GM12892 (cell line): ENCODE measurements around the gene PPP3CA.

Experiments used
- DNase-seq: peaks from one replicate; pipeline ENCODE4 v3.0.0; 2011; ENCODE audit not compliant: insufficient read length
- FAIRE-seq: peaks from 2 replicates; lab custom pipeline; 2011; peaks lifted over from hg19 to GRCh38; lab: Jason Lieb, UNC
- POLR2A ChIP-seq: IDR thresholded peaks from 2 replicates; pipeline ENCODE4 v1.6.1; 2011; ENCODE audit warnings: low read depth, low read length, control low read depth
- POLR2AphosphoS5 ChIP-seq: IDR thresholded peaks from 2 replicates; pipeline ENCODE4 v1.6.1; 2011; ENCODE audit warnings: low read depth, low read length, control low read depth
- TAF1 ChIP-seq: IDR thresholded peaks from 2 replicates; pipeline ENCODE4 v1.6.1; 2011; ENCODE audit warnings: low read depth, mild to moderate bottlenecking, control low read depth, low read length, borderline replicate concordance

The PPP3CA gene

DNA sequence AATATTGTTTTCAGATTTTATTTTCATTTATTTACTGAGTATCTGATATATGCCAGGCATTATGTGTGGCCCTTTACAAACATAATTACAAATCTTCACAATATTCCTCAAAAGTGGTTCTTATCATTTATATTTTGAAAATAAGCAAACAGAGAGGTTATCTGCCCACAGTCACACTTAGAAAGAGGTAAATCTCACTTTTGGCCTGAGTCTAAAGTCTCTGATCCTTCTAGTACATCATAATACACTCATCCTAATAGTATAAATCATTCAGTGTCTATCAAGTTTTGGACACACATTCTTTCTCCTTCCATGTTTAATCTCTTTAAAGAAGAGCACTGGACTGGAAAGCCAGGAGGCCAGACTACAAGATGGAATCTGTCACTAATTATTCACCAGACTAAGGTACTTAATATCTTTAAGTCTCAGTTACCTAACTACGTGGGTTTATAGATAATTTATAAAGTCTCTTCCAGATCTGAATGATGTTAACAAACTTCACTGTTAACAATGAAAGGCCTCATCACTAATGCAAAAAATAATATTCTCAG, 281.3 kb downstream of the PPP3CA start:
- no peak for FAIRE-seq
- no peak for DNase-seq
- TF ChIP-seq POLR2A (no peak), POLR2AphosphoS5 (no peak), TAF1 (no peak)

DNA sequence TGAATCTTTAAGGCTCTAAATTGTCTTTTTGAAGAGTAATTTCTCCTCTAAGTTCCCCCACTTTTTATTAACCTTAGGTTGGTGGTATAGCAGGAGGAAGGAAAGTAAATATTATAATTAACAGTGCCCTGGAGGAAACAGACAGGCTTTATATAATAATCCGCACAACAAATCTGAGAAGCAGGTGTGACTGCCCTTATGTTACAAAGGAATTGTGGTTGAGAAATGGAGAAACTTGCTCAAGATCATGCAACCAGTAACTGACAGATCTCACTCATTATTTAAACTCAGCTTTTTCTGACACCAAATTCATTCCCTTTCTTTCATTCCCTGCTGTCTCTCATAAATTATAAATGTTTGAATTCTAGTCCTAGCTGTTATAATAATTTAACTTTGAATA, 282.0 kb downstream of the PPP3CA start:
- TF ChIP-seq POLR2A (no peak), TAF1 (no peak), POLR2AphosphoS5 (no peak)
- FAIRE-seq, result no peak
- DNase-seq, result no peak

DNA sequence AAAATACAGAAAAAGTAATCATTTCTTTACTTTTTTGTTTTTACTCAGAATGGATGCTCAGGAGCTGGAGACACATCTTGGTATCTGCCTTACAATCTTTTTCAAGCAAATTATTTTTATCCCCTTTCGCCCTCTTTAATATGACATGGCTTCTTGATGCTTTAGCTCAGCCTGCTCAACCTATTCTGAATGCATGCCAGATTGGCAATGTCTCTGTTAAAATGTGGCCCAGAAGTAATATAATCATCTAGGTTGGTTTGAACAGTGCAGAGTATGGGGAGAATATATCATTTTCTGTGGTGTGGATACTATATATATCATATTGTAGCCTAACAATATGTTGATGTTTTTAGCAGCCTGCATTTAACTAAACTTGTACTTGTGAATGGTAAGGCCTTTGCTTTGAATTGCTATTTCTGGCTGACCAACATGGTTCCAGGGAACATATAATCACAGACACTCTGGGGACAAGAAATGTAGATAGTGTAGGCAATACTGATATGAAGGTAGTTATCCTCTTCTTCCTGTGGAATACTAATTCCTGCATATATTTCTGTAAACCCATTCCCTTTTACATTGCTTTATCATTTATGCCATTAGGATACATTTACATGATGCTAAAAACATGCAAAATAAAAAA, 282.7 kb downstream of the PPP3CA start:
- DNase-seq (no peak), FAIRE-seq (no peak)
- TF ChIP-seq TAF1, result no peak
- TF ChIP-seq POLR2AphosphoS5, result no peak
- no peak for TF ChIP-seq POLR2A

DNA sequence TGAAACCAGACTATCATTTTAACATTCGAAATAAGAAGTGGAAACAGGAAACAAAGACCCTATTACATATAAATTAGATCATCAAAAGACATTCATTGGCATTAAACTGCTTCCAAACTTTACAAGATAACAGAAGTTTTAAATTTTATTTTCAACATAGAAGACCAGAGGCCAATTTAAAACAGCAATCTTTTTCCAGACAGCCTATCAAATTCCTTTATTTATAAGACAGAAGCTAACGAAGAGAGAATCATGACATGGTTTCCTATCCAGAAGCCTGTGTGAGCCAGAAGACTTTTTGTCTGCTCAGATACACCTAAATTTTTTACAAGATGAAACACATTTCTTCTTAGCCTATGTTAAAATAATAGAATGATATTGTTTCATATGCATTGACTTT, 291.9 kb downstream of the PPP3CA start:
- FAIRE-seq (no peak), DNase-seq (no peak)
- TF ChIP-seq POLR2A (no peak), POLR2AphosphoS5 (no peak), TAF1 (no peak)

DNA sequence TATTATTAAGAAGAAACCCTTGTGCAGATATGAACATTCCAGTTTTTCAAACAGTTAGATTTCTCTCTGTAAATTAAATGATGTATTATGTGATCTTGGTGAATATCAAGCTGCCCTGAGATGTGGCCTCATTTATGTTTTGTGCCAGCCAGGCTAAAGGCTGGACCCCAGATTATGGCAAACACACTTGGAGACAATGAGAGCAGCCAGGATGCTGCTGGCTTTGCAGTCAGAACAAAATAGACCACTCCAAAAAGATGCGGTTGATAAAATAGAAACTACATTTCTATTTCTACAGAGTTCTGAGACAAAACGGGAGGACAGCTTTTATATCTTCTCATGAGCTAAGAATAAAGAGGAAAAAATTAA, 296.5 kb downstream of the PPP3CA start:
- TF ChIP-seq POLR2AphosphoS5 (no peak), TAF1 (no peak), POLR2A (no peak)
- FAIRE-seq (no peak), DNase-seq (no peak)

DNA sequence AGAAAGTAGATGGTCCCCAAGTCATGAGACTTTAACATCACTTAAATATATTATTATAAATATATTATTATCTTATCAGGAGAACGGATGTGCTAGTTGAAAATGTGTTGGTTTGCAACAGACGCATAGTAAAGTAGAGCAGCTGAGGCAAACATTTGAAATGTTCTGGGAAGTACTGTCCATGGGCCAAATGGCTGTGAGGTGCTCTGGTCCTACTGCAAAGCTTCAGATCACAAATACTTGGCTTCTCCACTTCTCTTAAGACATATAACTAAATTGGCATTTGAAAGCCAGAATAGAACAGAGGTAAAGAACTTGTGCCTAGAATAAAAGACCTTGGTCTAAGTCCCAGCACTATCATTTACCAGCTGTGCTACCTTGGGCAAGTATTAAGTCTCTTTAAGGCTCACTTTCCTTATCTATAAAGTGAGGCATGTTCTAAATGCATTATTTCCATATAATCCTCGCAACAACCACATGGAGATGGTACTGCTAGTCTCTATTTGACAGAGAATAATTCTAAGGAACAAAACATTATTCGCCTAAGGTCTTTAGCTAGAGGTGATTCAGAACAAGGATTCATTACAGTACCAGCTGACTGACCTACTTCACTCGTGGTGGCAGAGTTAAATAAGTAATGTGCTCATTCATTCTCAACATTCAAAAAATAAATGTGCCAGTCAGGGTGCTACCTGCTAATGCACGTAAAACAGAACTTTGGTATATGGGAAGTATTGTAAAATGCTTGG, 297.1 kb downstream of the PPP3CA start:
- no peak for DNase-seq
- TF ChIP-seq TAF1 (no peak), POLR2AphosphoS5 (no peak), POLR2A (no peak)
- FAIRE-seq, result no peak

DNA sequence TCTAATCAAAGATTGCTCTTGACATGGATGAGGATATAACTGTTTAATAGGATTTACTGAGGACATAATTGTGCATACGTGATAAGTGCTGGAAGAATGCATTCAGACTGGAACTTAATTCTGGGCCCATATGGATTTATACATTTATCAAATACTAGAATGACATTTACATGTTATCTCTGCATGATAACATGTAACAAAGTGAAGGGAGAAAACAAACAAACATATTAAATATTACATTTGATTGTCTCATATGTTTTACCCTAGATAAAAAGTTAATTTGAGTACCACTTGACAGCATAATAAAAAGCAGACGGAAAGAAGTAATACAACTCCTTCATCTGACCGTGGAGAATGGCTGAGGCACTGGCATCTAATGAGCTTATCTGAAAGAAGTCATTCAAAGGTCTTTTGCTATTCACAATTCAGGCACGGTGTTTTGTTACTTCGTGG, 297.8 kb downstream of the PPP3CA start:
- no peak for FAIRE-seq
- TF ChIP-seq TAF1 (no peak), POLR2AphosphoS5 (no peak), POLR2A (no peak)
- DNase-seq, result no peak

DNA sequence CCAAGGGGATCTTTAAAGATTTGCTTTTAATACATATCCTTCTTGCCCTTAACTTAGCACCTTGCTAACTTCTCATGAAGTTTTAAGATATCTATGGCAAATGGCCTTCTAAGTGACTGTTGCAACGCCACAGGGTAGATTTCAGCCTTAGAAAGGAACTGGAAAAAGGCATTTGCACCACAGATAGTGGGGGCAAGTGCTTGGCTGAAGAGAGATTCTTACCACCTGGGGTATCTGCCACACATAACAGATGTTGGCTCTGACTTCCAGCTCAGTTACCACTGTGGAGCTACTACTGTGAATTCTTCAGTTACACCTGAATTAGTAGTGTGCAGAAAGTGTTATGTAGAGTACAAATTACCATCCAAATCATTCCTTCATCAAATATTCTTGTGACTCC, 302.6 kb downstream of the PPP3CA start:
- FAIRE-seq (no peak), DNase-seq (no peak)
- TF ChIP-seq TAF1 (no peak), POLR2AphosphoS5 (no peak), POLR2A (no peak)

DNA sequence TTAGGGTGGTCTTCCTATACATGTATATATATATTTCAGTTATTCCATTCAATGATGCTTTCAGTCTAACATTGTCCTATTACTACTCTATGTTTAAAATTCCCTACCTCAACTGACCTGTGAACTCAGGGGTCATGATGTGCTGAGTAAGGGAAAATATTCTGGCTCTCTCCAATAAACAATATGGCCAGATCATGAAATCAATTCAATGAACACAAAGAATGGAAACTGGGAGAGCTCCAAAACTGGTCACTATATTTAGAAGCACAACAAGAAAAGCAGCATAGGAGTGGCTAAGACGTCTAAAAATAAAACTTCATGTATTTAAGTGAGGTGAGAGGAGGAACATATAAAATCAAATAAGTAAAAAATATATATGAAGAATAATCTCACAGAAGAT, 304.5 kb downstream of the PPP3CA start:
- no peak for TF ChIP-seq POLR2A
- TF ChIP-seq TAF1, result no peak
- TF ChIP-seq POLR2AphosphoS5, result no peak
- no peak for FAIRE-seq

DNA sequence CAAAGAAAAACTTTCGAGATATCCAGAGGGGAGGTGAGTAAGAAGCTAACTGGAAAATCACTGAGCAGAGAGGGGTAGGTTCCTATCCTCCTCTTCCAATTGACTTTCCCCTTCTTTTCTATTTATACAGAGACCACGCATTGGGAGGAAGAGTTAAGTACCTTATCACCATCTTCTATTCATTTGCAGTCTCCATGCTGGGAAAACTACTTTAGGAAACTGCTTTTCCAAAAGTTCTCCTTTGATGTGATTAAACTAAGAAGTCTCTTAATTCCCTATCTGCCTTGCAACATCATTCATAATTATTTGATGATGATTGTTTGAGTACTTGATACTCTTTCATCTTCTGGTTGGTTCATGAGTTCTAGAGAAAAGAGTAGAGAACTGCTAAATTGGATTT, 306.6 kb downstream of the PPP3CA start:
- FAIRE-seq (no peak), DNase-seq (no peak)
- TF ChIP-seq TAF1 (no peak), POLR2A (no peak), POLR2AphosphoS5 (no peak)

More for the DNA sequence above, 304.5 kb downstream of the PPP3CA start:
- DNase-seq, result no peak

DNA sequence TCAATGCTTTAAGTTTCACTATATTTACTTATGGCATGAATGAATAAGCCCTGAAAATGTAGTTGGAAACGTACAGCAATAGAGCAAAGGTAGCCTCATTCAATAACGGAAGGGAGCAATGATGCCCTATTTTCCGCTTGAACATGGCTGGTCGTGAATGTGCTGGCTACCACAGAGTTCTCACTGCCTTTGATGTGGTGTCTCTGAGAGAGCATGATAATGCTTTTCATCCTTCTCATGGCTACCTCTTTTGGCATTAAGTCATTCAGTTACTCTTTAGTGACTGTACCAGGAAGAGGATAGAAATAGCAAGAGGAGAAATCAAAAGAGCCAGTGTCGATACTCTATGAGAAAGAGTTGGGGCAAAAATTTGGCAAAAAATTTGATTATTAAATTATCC, 308.0 kb downstream of the PPP3CA start:
- FAIRE-seq (no peak), DNase-seq (no peak)
- TF ChIP-seq POLR2A (no peak), POLR2AphosphoS5 (no peak), TAF1 (no peak)
